Upper lobe of left lung (tissue), 4 donors: ENCODE results near the gene TENM4.

Experiments used
- EP300 ChIP-seq, 4 donors: sonication (generic); formaldehyde crosslinking; IDR thresholded peaks; one replicate each; pipeline ENCODE4 v1.5.1; 2017; ENCODE audit warnings: antibody characterized with exemption in 4 of 4, control low read depth in 2 of 4
- POLR2A ChIP-seq, 4 donors: fragments of 450-650 bp; IDR thresholded peaks; one replicate each; pipeline ENCODE4 v1.5.1; 2016 to 2017; ENCODE audit warnings: antibody characterized with exemption in 4 of 4, mild to moderate bottlenecking in 2 of 4
- TF ChIP-seq, protein P1 (sequence below), 6 experiments: fragments of 450-650 bp in 4 of 6; fragments of 200-600 bp in 2 of 6; sonication (generic) in 2 of 6; IDR thresholded peaks; one replicate each; pipeline ENCODE4 v1.5.1; 2016 to 2019; ENCODE audit warnings: antibody characterized with exemption in 6 of 6

DNA sequence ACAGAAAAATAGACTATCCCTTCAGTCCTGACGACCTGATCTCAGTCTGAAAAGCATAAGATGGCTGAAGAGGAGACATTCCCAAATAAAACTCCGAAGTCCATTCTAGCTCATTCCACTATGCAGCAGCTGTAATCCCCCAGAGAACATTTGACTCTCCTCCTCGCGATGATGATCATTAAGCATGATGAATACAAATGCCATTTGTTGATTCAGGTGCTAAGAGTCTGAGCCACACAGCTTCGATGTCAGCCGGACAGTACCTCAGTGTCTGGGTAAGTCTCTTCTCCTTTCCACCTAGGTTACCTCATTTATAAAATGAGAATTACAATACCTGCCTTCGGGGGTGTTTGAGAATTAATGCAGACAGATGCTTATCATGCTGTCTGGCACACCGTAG is 94.8 kb downstream of the TENM4 start:
- TF ChIP-seq EP300 (IDR thresholded peaks at IDR 0.05) (no peak), POLR2A (IDR thresholded peaks at IDR 0.05) (no peak)
- TF ChIP-seq, protein P1, sequence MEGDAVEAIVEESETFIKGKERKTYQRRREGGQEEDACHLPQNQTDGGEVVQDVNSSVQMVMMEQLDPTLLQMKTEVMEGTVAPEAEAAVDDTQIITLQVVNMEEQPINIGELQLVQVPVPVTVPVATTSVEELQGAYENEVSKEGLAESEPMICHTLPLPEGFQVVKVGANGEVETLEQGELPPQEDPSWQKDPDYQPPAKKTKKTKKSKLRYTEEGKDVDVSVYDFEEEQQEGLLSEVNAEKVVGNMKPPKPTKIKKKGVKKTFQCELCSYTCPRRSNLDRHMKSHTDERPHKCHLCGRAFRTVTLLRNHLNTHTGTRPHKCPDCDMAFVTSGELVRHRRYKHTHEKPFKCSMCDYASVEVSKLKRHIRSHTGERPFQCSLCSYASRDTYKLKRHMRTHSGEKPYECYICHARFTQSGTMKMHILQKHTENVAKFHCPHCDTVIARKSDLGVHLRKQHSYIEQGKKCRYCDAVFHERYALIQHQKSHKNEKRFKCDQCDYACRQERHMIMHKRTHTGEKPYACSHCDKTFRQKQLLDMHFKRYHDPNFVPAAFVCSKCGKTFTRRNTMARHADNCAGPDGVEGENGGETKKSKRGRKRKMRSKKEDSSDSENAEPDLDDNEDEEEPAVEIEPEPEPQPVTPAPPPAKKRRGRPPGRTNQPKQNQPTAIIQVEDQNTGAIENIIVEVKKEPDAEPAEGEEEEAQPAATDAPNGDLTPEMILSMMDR (IDR thresholded peaks at IDR 0.05): no peak
